ENCODE measurements around the gene CD4. TPM values are rescaled to one million over a fixed set of nuclear protein-coding genes. Genes with fewer than 3 reads are reported as not detected.

CD4 gene
- total RNA-seq, 4 donors from 2014 or later: 1.00 to 7.9 (median 2.8) TPM

- in situ Hi-C loops (cut with MboI; ENCODE audit: low pct_ligation_motif_present in 1 of 4, low pct_unique_long_range_greater_than_20kb in 1 of 4, low sequenced_read_pairs in 3 of 4) (loop anchor here in 3 of 4 donors (10.0 to 25.0 kb wide), 2 partner anchors 82 to 90 kb away; no protein-coding TSS in a partner anchor), intact Hi-C loops (cut with DNase I; ENCODE audit: low total_unique reads) (loop anchor here (5.0 kb wide), 1 partner anchor 90 kb away; no protein-coding TSS in a partner anchor)
- Histone ChIP-seq H3K4me3 (no peak overlapping the region), H3K9me3 (no peaks in the 10 kb centered on the region), H3K27me3 (peaks cover 63% of the 10 kb centered on the region), H3K27ac (peak overlapping the region; percentile 12 to 81 (median 28)), H3K4me1 (peaks cover 12 to 39% (median 25%) of the 10 kb centered on the region in 4 donors), H3K36me3 (no peaks in the 10 kb centered on the region)
- TF ChIP-seq POLR2AphosphoS5 (IDR thresholded peaks at IDR 0.05): no peak
- TF ChIP-seq POLR2A (IDR thresholded peaks at IDR 0.05): no peak
- no peak for TF ChIP-seq EP300 (IDR thresholded peaks at IDR 0.05; ENCODE audit: low read depth)
- TF ChIP-seq CTCF (IDR thresholded peaks at IDR 0.05): no peak
- no peak for DNase-seq
- WGBS, 2 donors (ENCODE audit: low coverage in 1 of 2): 69 to 81% methylated on average over 8 to 21 of the region's 22 CpGs
Observed at GRCh38 chr12:6826734-6827436, 37.6 kb downstream of the CD4 start.

GRCh38 chr12:6827437-6827911 lies 38.1 kb downstream of the CD4 start:
- peaks cover 57% of the 10 kb centered on the region for H3K27me3 ChIP-seq
- peaks cover 9 to 33% (median 20%) of the 10 kb centered on the region in 4 donors for H3K4me1 ChIP-seq
- H3K27ac ChIP-seq: peak overlapping the region; percentile 12 to 81 (median 28)
- H3K4me3 ChIP-seq: no peak overlapping the region
- H3K9me3 ChIP-seq: no peaks in the 10 kb centered on the region
- intact Hi-C loops (cut with DNase I; ENCODE audit: low total_unique reads) (loop anchor here (5.0 kb wide), 1 partner anchor 90 kb away; no protein-coding TSS in a partner anchor), in situ Hi-C loops (cut with MboI; ENCODE audit: low pct_ligation_motif_present in 1 of 4, low pct_unique_long_range_greater_than_20kb in 1 of 4, low sequenced_read_pairs in 3 of 4) (loop anchor here in 3 of 4 donors (10.0 to 25.0 kb wide), 2 partner anchors 83 to 90 kb away; no protein-coding TSS in a partner anchor)
- TF ChIP-seq CTCF (IDR thresholded peaks at IDR 0.05): no peak
- peak; percentile 82 for DNase-seq
- no peaks in the 10 kb centered on the region for H3K36me3 ChIP-seq
- 0 to 10% methylated on average over 3 to 8 of the region's 8 CpGs for WGBS, 2 donors (ENCODE audit: low coverage in 1 of 2)

- Histone ChIP-seq H3K4me1 (peaks cover 9 to 32% (median 19%) of the 10 kb centered on the region in 4 donors), H3K27ac (peak within 1 kb of the TSS; percentile 72 to 82 (median 76)), H3K27me3 (peaks cover 53% of the 10 kb centered on the region), H3K9me3 (no peaks in the 10 kb centered on the region), H3K36me3 (no peaks in the 10 kb centered on the region), H3K4me3 (peak within 1 kb of the TSS; percentile 44 to 72 (median 61))
- TF ChIP-seq CTCF (IDR thresholded peaks at IDR 0.05): peak in 1 of 5 experiments; percentile 6
- TF ChIP-seq POLR2A (IDR thresholded peaks at IDR 0.05): no peak
- no peak for DNase-seq
- intact Hi-C loops (cut with DNase I; ENCODE audit: low total_unique reads) (loop anchor here (5.0 kb wide), 1 partner anchor 91 kb away; no protein-coding TSS in a partner anchor), in situ Hi-C loops (cut with MboI; ENCODE audit: low pct_ligation_motif_present in 1 of 4, low pct_unique_long_range_greater_than_20kb in 1 of 4, low sequenced_read_pairs in 3 of 4) (loop anchor here in 3 of 4 donors (10.0 to 25.0 kb wide), 2 partner anchors 83 to 91 kb away; no protein-coding TSS in a partner anchor)
- 2 to 12% methylated on average over 6 to 33 of the region's 60 CpGs for WGBS, 2 donors (ENCODE audit: low coverage in 1 of 2)
Observed at GRCh38 chr12:6827982-6828780, 38.9 kb downstream of the CD4 start, which contains the start of gene P3H3. TSS of gene P3H3 (plus strand) at chr12:6828407. CDS start at chr12:6828441, 34 bp downstream.
